Brain microvascular endothelial cell (primary cell): ENCODE results near the gene DEF6.

Experiments
- DNase-seq: peaks from one replicate; pipeline ENCODE4 v3.0.0-alpha.2; 2020
- H3K27ac ChIP-seq: fragments of 250-450 bp; sonication (Bioruptor Pico); 2 replicates; pipeline ENCODE4 v1.5.1; 2020; ENCODE audit warnings: mild to moderate bottlenecking, moderate library complexity
- H3K27me3 ChIP-seq: fragments of 250-450 bp; sonication (Bioruptor Pico); replicated peaks from 2 replicates; pipeline ENCODE4 v1.5.1; 2020; ENCODE audit warnings: mild to moderate bottlenecking
- H3K36me3 ChIP-seq: fragments of 250-450 bp; sonication (Bioruptor Pico); replicated peaks from 2 replicates; pipeline ENCODE4 v1.5.1; 2020; ENCODE audit warnings: mild to moderate bottlenecking
- H3K4me3 ChIP-seq: 2 replicates; pipeline ENCODE4 v1.5.1; 2011; ENCODE audit warnings: low read depth, mild to moderate bottlenecking, control low read depth, low read length, moderate library complexity
- CTCF ChIP-seq: IDR thresholded peaks from 2 replicates; pipeline ENCODE4 v1.5.1; 2011; ENCODE audit warnings: low read depth, mild to moderate bottlenecking, moderate library complexity, low read length, control low read depth, inconsistent platforms; ENCODE audit errors: missing control alignments
- in situ Hi-C: cut with HindIII; loops from 2 replicates; pipeline ENCODE4 v1.10.0; 2017; ENCODE audit warnings: low sequenced_read_pairs, low pct_ligation_motif_present

Gene DEF6

GRCh38 chr6:35354361-35355135, 56.9 kb downstream of the DEF6 start:
- peaks cover 38% of the 10 kb centered on the region for H3K36me3 ChIP-seq
- DNase-seq, result peak; percentile 40
- in situ Hi-C loops, result no loop called here

GRCh38 chr6:35356391-35356790, 58.8 kb downstream of the DEF6 start:
- H3K27ac ChIP-seq, result no peak overlapping the region
- H3K36me3 ChIP-seq, result peaks cover 30% of the 10 kb centered on the region
- no peaks in the 10 kb centered on the region for H3K27me3 ChIP-seq
- no peak for TF ChIP-seq CTCF
- H3K4me3 ChIP-seq, result no peak overlapping the region
- in situ Hi-C loops, result no loop called here
- no peak for DNase-seq

More at GRCh38 chr6:35354361-35355135, 56.9 kb downstream of the DEF6 start:
- TF ChIP-seq CTCF, result no peak
- no peaks in the 10 kb centered on the region for H3K27me3 ChIP-seq
- peak overlapping the region; percentile 7 for H3K27ac ChIP-seq
- H3K4me3 ChIP-seq, result no peak overlapping the region

DNA sequence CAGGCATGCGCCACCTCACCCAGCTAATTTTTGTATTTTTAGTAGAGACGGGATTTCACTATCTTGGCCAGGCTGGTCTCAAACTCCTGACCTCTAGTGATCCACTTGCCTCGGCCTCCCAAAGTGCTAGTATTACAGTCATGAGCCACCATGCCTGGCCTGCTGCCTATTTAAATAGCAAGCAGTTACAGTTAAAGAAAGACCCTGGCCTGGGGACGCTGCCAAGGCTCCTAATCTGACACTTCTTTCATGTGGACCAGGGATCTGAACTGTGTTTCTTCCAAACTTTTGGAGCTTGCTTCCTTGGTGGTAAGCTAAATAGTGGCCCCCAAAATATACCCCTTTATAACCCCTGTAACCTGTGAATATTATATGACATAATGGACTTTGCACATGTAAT, 60.1 kb downstream of the DEF6 start:
- H3K36me3 ChIP-seq, result peaks cover 20% of the 10 kb centered on the region
- TF ChIP-seq CTCF, result no peak
- in situ Hi-C loops, result no loop called here
- no peak overlapping the region for H3K27ac ChIP-seq
- DNase-seq, result no peak
- no peaks in the 10 kb centered on the region for H3K27me3 ChIP-seq
- H3K4me3 ChIP-seq, result no peak overlapping the region

DNA sequence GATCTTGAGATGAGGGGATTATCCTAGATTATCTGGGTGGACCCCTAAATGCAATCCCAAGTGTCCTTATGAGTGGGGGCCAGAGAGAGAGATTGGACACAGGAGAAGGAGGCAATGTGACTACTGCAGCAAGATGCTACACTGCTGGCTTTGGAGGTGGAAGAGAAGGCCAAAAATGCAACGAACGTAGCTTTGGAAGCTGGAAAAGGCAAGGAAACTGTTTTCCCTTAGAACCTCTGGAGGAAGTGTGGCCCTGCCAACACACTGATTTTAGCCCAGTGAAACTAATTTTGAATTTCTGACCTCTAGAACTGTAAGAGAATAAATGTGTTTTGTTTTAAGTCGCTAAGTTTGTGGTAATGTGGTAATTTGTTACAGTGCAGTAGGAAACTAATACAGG, 60.5 kb downstream of the DEF6 start:
- H3K4me3 ChIP-seq, result no peak overlapping the region
- no peak for TF ChIP-seq CTCF
- no peak for DNase-seq
- H3K27me3 ChIP-seq, result no peaks in the 10 kb centered on the region
- in situ Hi-C loops, result no loop called here
- no peak overlapping the region for H3K27ac ChIP-seq
- H3K36me3 ChIP-seq, result peaks cover 16% of the 10 kb centered on the region

GRCh38 chr6:35359346-35359743, 61.7 kb downstream of the DEF6 start:
- Histone ChIP-seq H3K4me3 (no peak overlapping the region), H3K27me3 (no peaks in the 10 kb centered on the region), H3K27ac (peak overlapping the region; percentile 43), H3K36me3 (peaks cover 10% of the 10 kb centered on the region)
- in situ Hi-C loops, result no loop called here
- no peak for TF ChIP-seq CTCF
- no peak for DNase-seq
